GM10847 (cell line): ENCODE data around the gene HSF2BP.

Experiments used
- POLR2A ChIP-seq: IDR thresholded peaks from 2 replicates; pipeline ENCODE4 v1.6.1; 2011; ENCODE audit not compliant: insufficient read length; ENCODE audit errors: extremely low read depth

The HSF2BP gene

GRCh38 chr21:43664358-43664757, 5.1 kb upstream of the HSF2BP start:
- no peak for TF ChIP-seq POLR2A

GRCh38 chr21:43663033-43663432, 3.7 kb upstream of the HSF2BP start:
- TF ChIP-seq POLR2A: no peak

GRCh38 chr21:43662286-43662685, 3.0 kb upstream of the HSF2BP start:
- TF ChIP-seq POLR2A: no peak

GRCh38 chr21:43658769-43659135, 536 bp downstream of the HSF2BP start:
- no peak for TF ChIP-seq POLR2A

- no peak for TF ChIP-seq POLR2A
Observed at GRCh38 chr21:43658088-43658741, 1.1 kb downstream of the HSF2BP start.

- no peak for TF ChIP-seq POLR2A
Observed at GRCh38 chr21:43657355-43658087, 1.8 kb downstream of the HSF2BP start.

- TF ChIP-seq POLR2A: no peak
Observed at GRCh38 chr21:43654806-43655489, 4.3 kb downstream of the HSF2BP start.

- no peak for TF ChIP-seq POLR2A
Observed at GRCh38 chr21:43653626-43654025, 5.7 kb downstream of the HSF2BP start.

- TF ChIP-seq POLR2A: no peak
Observed at GRCh38 chr21:43652616-43653015, 6.7 kb downstream of the HSF2BP start.

- no peak for TF ChIP-seq POLR2A
Observed at GRCh38 chr21:43648171-43648570, 11.1 kb downstream of the HSF2BP start.

GRCh38 chr21:43646550-43647260, 12.6 kb downstream of the HSF2BP start:
- no peak for TF ChIP-seq POLR2A

GRCh38 chr21:43645976-43646375, 13.3 kb downstream of the HSF2BP start:
- no peak for TF ChIP-seq POLR2A

- TF ChIP-seq POLR2A: no peak
Observed at GRCh38 chr21:43645136-43645891, 14.0 kb downstream of the HSF2BP start.

- TF ChIP-seq POLR2A: no peak
Observed at GRCh38 chr21:43644609-43645008, 14.7 kb downstream of the HSF2BP start.

GRCh38 chr21:43644071-43644470, 15.2 kb downstream of the HSF2BP start:
- TF ChIP-seq POLR2A: no peak
